Measurements from ENCODE around the gene LRMDA. TPM values are rescaled to one million over a fixed set of nuclear protein-coding genes. Genes with fewer than 3 reads are reported as not detected.

LRMDA gene
- total RNA-seq, 2 donors from 2014 or later: 12.2 to 25.4 TPM

- Histone ChIP-seq H3K9me3 (no peaks in the 10 kb centered on the region), H3K27ac (peak overlapping the region; percentile 22 to 71 (median 56)), H3K27me3 (no peaks in the 10 kb centered on the region), H3K36me3 (replicated peaks in 1 of 2; ENCODE audit: insufficient read depth in 1 of 2, low read depth in 2 of 2) (no peaks in the 10 kb centered on the region), H3K4me1 (no peaks in the 10 kb centered on the region), H3K4me3 (no peak overlapping the region)
- ATAC-seq (peak; percentile 90), DNase-seq (peak; percentile 31 to 50 (median 42))
- TF ChIP-seq POLR2A (IDR thresholded peaks at IDR 0.05) (peak in 1 of 3 donors; percentile 24), CTCF (IDR thresholded peaks at IDR 0.05) (no peak)
- WGBS, 2 donors: 68 to 91% methylated on average over 1 of the region's 1 CpG
- intact Hi-C loops (cut with DNase I): no loop called here
Measured at GRCh38 chr10:75640803-75641202, 209.4 kb downstream of the LRMDA start.

GRCh38 chr10:75643405-75643804 lies 212.0 kb downstream of the LRMDA start:
- DNase-seq (no peak), ATAC-seq (no peak)
- Histone ChIP-seq H3K36me3 (replicated peaks in 1 of 2; ENCODE audit: insufficient read depth in 1 of 2, low read depth in 2 of 2) (no peaks in the 10 kb centered on the region), H3K4me1 (no peaks in the 10 kb centered on the region), H3K4me3 (no peak overlapping the region), H3K27me3 (no peaks in the 10 kb centered on the region), H3K9me3 (no peaks in the 10 kb centered on the region), H3K27ac (no peak overlapping the region)
- WGBS, 2 donors: 95 to 98% methylated on average over 2 of the region's 2 CpGs
- intact Hi-C loops (cut with DNase I): no loop called here
- TF ChIP-seq POLR2A (IDR thresholded peaks at IDR 0.05): no peak
- TF ChIP-seq CTCF (IDR thresholded peaks at IDR 0.05): no peak

- Histone ChIP-seq H3K27me3 (no peaks in the 10 kb centered on the region), H3K36me3 (replicated peaks in 1 of 2; ENCODE audit: insufficient read depth in 1 of 2, low read depth in 2 of 2) (no peaks in the 10 kb centered on the region), H3K9me3 (no peaks in the 10 kb centered on the region), H3K4me3 (no peak overlapping the region), H3K4me1 (no peaks in the 10 kb centered on the region), H3K27ac (no peak overlapping the region)
- TF ChIP-seq POLR2A (IDR thresholded peaks at IDR 0.05) (no peak), CTCF (IDR thresholded peaks at IDR 0.05) (no peak)
- DNase-seq: no peak
- 65 to 70% methylated on average over 5 of the region's 5 CpGs for WGBS, 2 donors
- intact Hi-C loops (cut with DNase I): no loop called here
- ATAC-seq: no peak
Measured at GRCh38 chr10:75643944-75644692, 212.7 kb downstream of the LRMDA start.

- H3K27me3 ChIP-seq: no peaks in the 10 kb centered on the region
- ATAC-seq (no peak), DNase-seq (no peak)
- H3K27ac ChIP-seq: no peak overlapping the region
- H3K4me1 ChIP-seq: no peaks in the 10 kb centered on the region
- intact Hi-C loops (cut with DNase I): no loop called here
- H3K9me3 ChIP-seq: no peaks in the 10 kb centered on the region
- 79 to 92% methylated on average over 1 of the region's 1 CpG for WGBS, 2 donors
- H3K4me3 ChIP-seq: no peak overlapping the region
- no peaks in the 10 kb centered on the region for H3K36me3 ChIP-seq (replicated peaks in 1 of 2; ENCODE audit: insufficient read depth in 1 of 2, low read depth in 2 of 2)
- TF ChIP-seq POLR2A (IDR thresholded peaks at IDR 0.05): no peak
- no peak for TF ChIP-seq CTCF (IDR thresholded peaks at IDR 0.05)
Measured at GRCh38 chr10:75645704-75646103, 214.3 kb downstream of the LRMDA start.

All from body of pancreas (tissue), 4 donors.